Endothelial cell of umbilical vein (primary cell): Measurements from ENCODE around the gene MED25. TPM values are rescaled to one million over a fixed set of nuclear protein-coding genes. Genes with fewer than 3 reads are reported as not detected.

Experiments used
- BruUV-seq: library from RNA; stranded (reverse); fragments of 400-500 nt; replicated peaks from 2 replicates; lab custom pipeline; 2021; lab: Mats Ljungman, UMichigan
- CTCF ChIA-PET: fragments of 300-600, 350-600 bp; sonication (Branson Sonifier 250); formaldehyde crosslinking; loops from one replicate; lab custom pipeline; 2021; ENCODE audit warnings: antibody characterized with exemption, inconsistent platforms; lab: Charles Lee
- POLR2A ChIA-PET: fragments of 300-600, 350-600 bp; sonication (Branson Sonifier 250); formaldehyde crosslinking; loops from one replicate; lab custom pipeline; 2021; ENCODE audit warnings: antibody characterized with exemption, inconsistent platforms; lab: Charles Lee
- DNase-seq: peaks from one replicate; pipeline ENCODE4 v3.0.0-alpha.2; 2011; ENCODE audit warnings: low read depth, low spot score
- FAIRE-seq: peaks from 2 replicates; lab custom pipeline; 2011; peaks lifted over from hg19 to GRCh38; lab: Jason Lieb, UNC
- H2AFZ ChIP-seq: 2 replicates; pipeline ENCODE4 v1.6.0; 2012; ENCODE audit warnings: low read depth, low read length, control low read depth, inconsistent platforms
- H3K27ac ChIP-seq: 2 replicates; pipeline ENCODE4 v1.5.1; 2011; ENCODE audit warnings: low read depth, mild to moderate bottlenecking, control low read depth, low read length, moderate library complexity; ENCODE audit not compliant: insufficient read depth
- H3K27me3 ChIP-seq, 2 experiments: 2 replicates each; pipeline versions ENCODE4 v1.6.0 to v1.6.1; 2011; ENCODE audit warnings: low read length in 2 of 2, mixed read lengths in 1 of 2; ENCODE audit not compliant: control insufficient read depth in 2 of 2, insufficient read depth in 2 of 2
- H3K36me3 ChIP-seq, 2 experiments: 2 replicates in 1 of 2; 3 replicates in 1 of 2; pipeline ENCODE4 v1.5.1; 2011; ENCODE audit warnings: low read length in 2 of 2, mild to moderate bottlenecking in 1 of 2, moderate library complexity in 1 of 2; ENCODE audit not compliant: control insufficient read depth in 2 of 2, insufficient read depth in 2 of 2; ENCODE audit errors: extremely low read depth in 1 of 2
- H3K4me1 ChIP-seq: 3 replicates; pipeline ENCODE4 v1.5.1; 2011; ENCODE audit warnings: mild to moderate bottlenecking, low read length; ENCODE audit not compliant: control insufficient read depth, insufficient read depth; ENCODE audit errors: extremely low read depth
- H3K4me2 ChIP-seq: 2 replicates; pipeline ENCODE4 v1.6.1; 2011; ENCODE audit warnings: low read length, control low read depth, mixed read lengths; ENCODE audit not compliant: insufficient read depth
- H3K4me3 ChIP-seq, 3 experiments: fragments of 200-600 bp in 1 of 3; sonication (generic), shearing (Covaris generic) in 1 of 3; replicated peaks in 1 of 3; 2 replicates each; pipeline ENCODE4 v1.5.1; 2011 to 2016; ENCODE audit warnings: control low read depth in 3 of 3, low read length in 3 of 3, mild to moderate bottlenecking in 2 of 3, inconsistent platforms in 1 of 3, low read depth in 1 of 3, moderate library complexity in 1 of 3; ENCODE audit not compliant: insufficient read depth in 1 of 3
- H3K79me2 ChIP-seq: 2 replicates; pipeline ENCODE4 v1.6.0; 2012; ENCODE audit warnings: low read length, inconsistent platforms; ENCODE audit not compliant: control insufficient read depth, insufficient read depth
- H3K9ac ChIP-seq: replicated peaks from 2 replicates; pipeline ENCODE3; 2011; ENCODE audit warnings: low read length, control low read depth; ENCODE audit not compliant: insufficient read depth; ENCODE audit errors: extremely low read depth
- H3K9me1 ChIP-seq: replicated peaks from 3 replicates; pipeline ENCODE4 v1.6.0; 2011; ENCODE audit warnings: mild to moderate bottlenecking, low read length; ENCODE audit not compliant: control insufficient read depth, insufficient read depth; ENCODE audit errors: extremely low read depth
- H3K9me3 ChIP-seq: replicated peaks from 2 replicates; pipeline ENCODE4 v1.5.1; 2012; ENCODE audit warnings: low read length, inconsistent platforms; ENCODE audit not compliant: control insufficient read depth, insufficient read depth
- H4K20me1 ChIP-seq: replicated peaks from 2 replicates; pipeline ENCODE3; 2011; ENCODE audit warnings: mild to moderate bottlenecking, low read length; ENCODE audit not compliant: control insufficient read depth, insufficient read depth; ENCODE audit errors: extremely low read depth
- JUN ChIP-seq: IDR thresholded peaks from 2 replicates; pipeline ENCODE4 v1.6.1; 2011; ENCODE audit warnings: borderline replicate concordance, low read depth; ENCODE audit not compliant: insufficient read length, insufficient read depth
- MYC ChIP-seq: IDR thresholded peaks from one replicate; pipeline ENCODE4 v1.6.1; 2011; ENCODE audit warnings: mild to moderate bottlenecking, low read depth, low read length
- POLR2A ChIP-seq: IDR thresholded peaks from 2 replicates; pipeline ENCODE4 v1.6.1; 2012; ENCODE audit warnings: low read depth, mild to moderate bottlenecking, control low read depth, low read length
- POLR2AphosphoS5 ChIP-seq: IDR thresholded peaks from 2 replicates; pipeline ENCODE4 v1.6.1; 2012; ENCODE audit warnings: low read depth, mild to moderate bottlenecking, control low read depth, low read length, moderate library complexity; ENCODE audit not compliant: insufficient read depth
- dilution Hi-C: fragments of 300-500 bp; cut with MboI; formaldehyde crosslinking; loops from one replicate; pipeline ENCODE4 v1.15.0; 2019; ENCODE audit warnings: low sequenced_read_pairs; ENCODE audit not compliant: extremely low pct_ligation_motif_present
- intact Hi-C: fragments of 100-400 bp; cut with micrococcal nuclease; formaldehyde crosslinking; loops from one replicate; pipeline ENCODE4 v1.10.0; 2022
- polyA plus RNA-seq, 4 experiments: library from polyadenylated mRNA; depleted of rRNA in 3 of 4; stranded (reverse) in 3 of 4; unstranded in 1 of 4; fragments of >200 nt; gene quantifications; 2 replicates each; pipeline versions ENCODE4 v1.2.1 to v1.2.3, GENCODE V29; 2011 to 2012; ENCODE audit warnings: missing spikeins in 1 of 4
- total RNA-seq: library from RNA; stranded (reverse); gene quantifications from 2 replicates; pipeline ENCODE4 v1.2.3, GENCODE V29; 2021
- TF ChIP-seq, protein P1 (sequence below), 2 donors: IDR thresholded peaks; 1 replicate in 1 of 2; 2 replicates in 1 of 2; pipeline ENCODE4 v1.5.1; 2011; ENCODE audit warnings: low read length in 2 of 2, mild to moderate bottlenecking in 2 of 2, moderate library complexity in 2 of 2, control low read depth in 1 of 2, inconsistent platforms in 1 of 2, low read depth in 1 of 2; ENCODE audit not compliant: insufficient read depth in 1 of 2; ENCODE audit errors: extremely low read depth in 1 of 2

MED25 gene
- total and polyA plus RNA-seq, 2 donors (not counting 3 experiments of a cell fraction or from before 2014, with no cell fraction given), result 31.7 to 62.9 TPM

DNA sequence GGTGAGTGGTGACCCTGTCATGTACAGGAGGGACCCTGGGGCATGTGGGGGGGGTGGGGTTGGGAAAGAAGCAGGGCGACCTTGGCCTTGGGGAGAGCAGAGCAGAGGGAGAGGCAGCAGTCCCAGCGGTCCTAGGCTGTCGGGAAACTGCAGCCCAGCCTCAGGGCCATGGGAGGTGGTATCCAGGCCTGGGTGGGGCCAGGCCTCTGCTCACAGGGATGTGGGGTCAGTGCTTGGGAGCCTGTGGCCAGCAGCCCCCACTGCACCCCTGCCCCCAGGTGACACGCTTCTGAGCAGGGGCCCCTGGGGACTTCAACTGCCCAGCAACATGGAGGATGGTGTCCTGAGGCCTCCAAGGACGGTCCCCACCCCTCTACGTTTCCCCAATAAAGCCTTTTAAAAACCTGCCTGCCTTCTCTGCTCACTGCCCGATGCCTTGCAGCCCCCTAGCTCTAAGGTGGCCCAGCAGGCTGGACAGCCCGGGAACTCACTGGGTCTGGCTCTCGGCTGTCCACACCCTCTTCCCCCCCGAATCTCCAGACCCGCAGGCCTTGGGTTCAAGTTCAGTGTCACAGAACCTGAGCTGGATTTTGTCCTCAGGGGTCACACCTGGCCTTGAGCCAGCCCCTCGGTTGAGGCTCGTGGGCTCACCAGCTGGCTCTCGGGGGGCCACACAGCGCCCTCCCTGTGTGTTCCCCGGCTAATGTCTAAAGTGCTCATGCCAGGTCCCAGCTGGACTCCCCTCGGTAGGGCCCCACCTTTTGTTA is 42.4 kb downstream of the MED25 start:
- no peak for DNase-seq
- Histone ChIP-seq H3K27ac (no peak overlapping the region), H2AFZ (no peak overlapping the region), H3K4me2 (no peak overlapping the region), H3K36me3 (peaks cover 15 to 60% of the 10 kb centered on the region in 2 experiments), H3K4me3 (no peak overlapping the region), H3K9ac (no peak overlapping the region), H3K79me2 (peaks cover 15% of the 10 kb centered on the region), H4K20me1 (no peaks in the 10 kb centered on the region), H3K27me3 (no peaks in the 10 kb centered on the region), H3K9me1 (no peaks in the 10 kb centered on the region), H3K4me1 (peaks cover 9% of the 10 kb centered on the region), H3K9me3 (no peaks in the 10 kb centered on the region)
- peak; percentile 7 for TF ChIP-seq POLR2AphosphoS5
- TF ChIP-seq POLR2A, result no peak
- TF ChIP-seq, protein P1, sequence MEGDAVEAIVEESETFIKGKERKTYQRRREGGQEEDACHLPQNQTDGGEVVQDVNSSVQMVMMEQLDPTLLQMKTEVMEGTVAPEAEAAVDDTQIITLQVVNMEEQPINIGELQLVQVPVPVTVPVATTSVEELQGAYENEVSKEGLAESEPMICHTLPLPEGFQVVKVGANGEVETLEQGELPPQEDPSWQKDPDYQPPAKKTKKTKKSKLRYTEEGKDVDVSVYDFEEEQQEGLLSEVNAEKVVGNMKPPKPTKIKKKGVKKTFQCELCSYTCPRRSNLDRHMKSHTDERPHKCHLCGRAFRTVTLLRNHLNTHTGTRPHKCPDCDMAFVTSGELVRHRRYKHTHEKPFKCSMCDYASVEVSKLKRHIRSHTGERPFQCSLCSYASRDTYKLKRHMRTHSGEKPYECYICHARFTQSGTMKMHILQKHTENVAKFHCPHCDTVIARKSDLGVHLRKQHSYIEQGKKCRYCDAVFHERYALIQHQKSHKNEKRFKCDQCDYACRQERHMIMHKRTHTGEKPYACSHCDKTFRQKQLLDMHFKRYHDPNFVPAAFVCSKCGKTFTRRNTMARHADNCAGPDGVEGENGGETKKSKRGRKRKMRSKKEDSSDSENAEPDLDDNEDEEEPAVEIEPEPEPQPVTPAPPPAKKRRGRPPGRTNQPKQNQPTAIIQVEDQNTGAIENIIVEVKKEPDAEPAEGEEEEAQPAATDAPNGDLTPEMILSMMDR (IDR thresholded peaks at IDR 0.05; ENCODE audit: extremely low read depth in 1 of 2, insufficient read depth in 1 of 2, low read depth in 1 of 2, low read length in 2 of 2), result no peak
- TF ChIP-seq MYC, result no peak
- no peak for TF ChIP-seq JUN
- FAIRE-seq, result no peak
- intact Hi-C loops (no loop called here), dilution Hi-C loops (no loop called here)
- ChIA-PET CTCF (no interaction called here), POLR2A (no interaction called here)
- no TSS peak for BruUV-seq

DNA sequence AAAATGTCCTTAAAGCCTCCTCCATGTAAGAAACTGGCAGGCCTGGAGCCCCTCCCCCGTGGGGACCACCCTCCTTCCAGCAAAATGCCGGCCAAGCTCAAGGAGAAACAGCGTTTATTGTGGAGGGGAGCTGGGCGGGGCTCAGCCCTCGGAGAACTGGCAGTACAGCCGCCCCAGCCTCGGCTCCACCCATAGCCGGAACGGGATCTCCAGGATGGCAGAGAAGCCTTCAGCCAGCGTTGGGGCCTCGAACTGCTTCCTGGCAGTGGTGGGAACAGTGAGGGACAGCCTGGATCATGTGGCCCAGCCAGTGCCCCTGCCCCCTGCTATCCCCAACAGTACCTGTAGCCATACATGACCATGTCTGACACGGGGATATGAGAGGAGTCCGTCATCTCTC is 43.0 kb downstream of the MED25 start:
- ChIA-PET POLR2A (no interaction called here), CTCF (no interaction called here)
- H3K9ac ChIP-seq, result no peak overlapping the region
- no peak overlapping the region for H2AFZ ChIP-seq
- H3K4me2 ChIP-seq, result no peak overlapping the region
- H3K79me2 ChIP-seq, result peaks cover 19% of the 10 kb centered on the region
- intact Hi-C loops, result no loop called here
- dilution Hi-C loops, result no loop called here
- H3K9me1 ChIP-seq, result no peaks in the 10 kb centered on the region
- H4K20me1 ChIP-seq, result no peaks in the 10 kb centered on the region
- TF ChIP-seq, protein P1 (IDR thresholded peaks at IDR 0.05; ENCODE audit: extremely low read depth in 1 of 2, insufficient read depth in 1 of 2, low read depth in 1 of 2, low read length in 2 of 2), result no peak
- no peaks in the 10 kb centered on the region for H3K9me3 ChIP-seq
- no peak overlapping the region for H3K4me3 ChIP-seq
- no peaks in the 10 kb centered on the region for H3K27me3 ChIP-seq
- H3K36me3 ChIP-seq, result peaks cover 15 to 56% of the 10 kb centered on the region in 2 experiments
- no TSS peak for BruUV-seq
- DNase-seq, result no peak
- peaks cover 13% of the 10 kb centered on the region for H3K4me1 ChIP-seq
- no peak overlapping the region for H3K27ac ChIP-seq
- FAIRE-seq, result no peak
